Mesodermal cell (in vitro differentiated cells): ENCODE measurements around the gene DDX25. TPM values are rescaled to one million over a fixed set of nuclear protein-coding genes. Genes with fewer than 3 reads are reported as not detected.
A peak's percentile ranks its signal among the peaks of the same experiment; 100 is the strongest.
"Not testable (repeated sequence)": the region's sequence is repeated elsewhere in the genome, so short reads cannot be mapped to it uniquely, and the experiment has no call there.

Experiments
- H3K27ac ChIP-seq: 2 replicates; pipeline ENCODE4 v1.7.0; 2013; ENCODE audit warnings: mild to moderate bottlenecking, low read depth, low read length, moderate library complexity; ENCODE audit not compliant: severe bottlenecking
- H3K36me3 ChIP-seq: 2 replicates; pipeline ENCODE4 v1.7.1; 2013; ENCODE audit warnings: mild to moderate bottlenecking, low read length, moderate library complexity; ENCODE audit not compliant: control insufficient read depth, insufficient read depth
- H3K4me1 ChIP-seq: one replicate; pipeline ENCODE4 v1.7.1; 2013; ENCODE audit warnings: mild to moderate bottlenecking, low read length; ENCODE audit not compliant: insufficient read depth, control insufficient read depth, poor library complexity, severe bottlenecking
- H3K4me3 ChIP-seq: 2 replicates; pipeline ENCODE4 v1.7.0; 2013; ENCODE audit warnings: low read length, control low read depth, mild to moderate bottlenecking; ENCODE audit not compliant: insufficient read depth, poor library complexity, severe bottlenecking; ENCODE audit errors: extremely low read depth
- H3K9me3 ChIP-seq: 2 replicates; pipeline ENCODE4 v1.7.1; 2013; ENCODE audit warnings: mild to moderate bottlenecking, low read length, moderate library complexity; ENCODE audit not compliant: control insufficient read depth
- WGBS, 2 experiments: methylation state at CpG; one replicate each; pipeline ENCODE4 v1.1.5; 2013; ENCODE audit warnings: missing lambda C conversion rate in 2 of 2; ENCODE audit not compliant: insufficient coverage in 2 of 2; 5-methylcytosine and 5-hydroxymethylcytosine counted together
- polyA plus RNA-seq, 2 experiments: library from polyadenylated mRNA; stranded (reverse); fragments of 50-300 nt; gene quantifications; one replicate each; pipeline ENCODE4 v1.2.3, GENCODE V29; 2013

Gene DDX25
- 2.8 TPM for polyA plus RNA-seq (2013, experiment 1 of 2)
- 1.8 TPM for polyA plus RNA-seq (2013, experiment 2 of 2)

DNA sequence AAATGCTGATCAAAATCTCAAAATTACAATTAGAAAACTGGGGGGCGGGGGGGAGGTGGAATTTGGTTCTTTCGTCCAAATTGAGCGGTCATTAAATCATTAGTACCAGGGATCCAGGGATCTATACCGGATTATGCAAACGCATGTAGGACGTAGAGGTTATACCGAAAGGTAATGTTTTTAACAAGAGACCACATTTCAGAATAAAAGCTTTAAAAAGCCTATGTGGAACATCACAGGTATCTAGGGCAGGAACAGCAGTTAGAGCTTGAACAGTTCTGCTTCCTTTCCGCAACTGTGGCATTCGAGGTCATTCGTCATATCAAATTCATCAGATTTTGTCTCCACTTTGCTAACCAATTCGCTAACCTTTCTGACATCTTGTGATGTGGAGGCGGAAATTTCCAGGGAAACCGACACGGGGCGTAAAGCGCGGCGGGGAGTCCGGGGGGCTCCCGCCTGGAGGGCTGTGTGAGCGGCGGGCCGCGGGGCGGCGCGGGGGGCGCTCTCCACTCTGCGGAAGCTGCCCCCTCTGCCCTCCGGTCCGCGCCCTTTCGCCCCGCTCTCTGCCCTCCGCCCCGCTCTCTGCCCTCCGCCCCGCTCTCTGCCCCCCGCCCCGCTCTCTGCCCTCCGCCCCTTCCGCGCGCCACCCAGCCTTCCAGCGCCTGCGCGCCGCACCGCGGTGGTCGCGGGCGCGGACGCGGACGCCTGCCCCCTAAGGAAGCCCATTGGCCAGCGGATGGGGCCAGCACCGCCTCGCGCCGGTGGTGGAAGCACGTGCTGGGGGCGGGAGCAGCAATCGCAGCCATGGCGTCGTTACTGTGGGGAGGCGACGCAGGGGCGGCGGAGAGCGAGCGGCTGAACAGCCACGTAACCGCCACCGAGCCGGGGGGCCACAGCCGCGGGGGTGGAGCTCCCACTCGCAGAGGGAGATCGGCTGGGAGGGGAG is at the start of gene DDX25:
DDX25 (plus strand) TSS at position 798 of the 949 bp plus-strand sequence; CDS start at position 808, 10 bp downstream.
- H3K4me1 ChIP-seq, result no peaks in the 10 kb centered on the region
- H3K36me3 ChIP-seq, result peaks cover 15% of the 10 kb centered on the region
- 4 to 8% methylated on average over 25 to 37 of the region's 81 CpGs for WGBS, 2 experiments
- H3K27ac ChIP-seq, result no peak within 1 kb of the TSS
- peak within 1 kb of the TSS; percentile 73 for H3K4me3 ChIP-seq
- peaks cover 7% of the 10 kb centered on the region for H3K9me3 ChIP-seq

DNA sequence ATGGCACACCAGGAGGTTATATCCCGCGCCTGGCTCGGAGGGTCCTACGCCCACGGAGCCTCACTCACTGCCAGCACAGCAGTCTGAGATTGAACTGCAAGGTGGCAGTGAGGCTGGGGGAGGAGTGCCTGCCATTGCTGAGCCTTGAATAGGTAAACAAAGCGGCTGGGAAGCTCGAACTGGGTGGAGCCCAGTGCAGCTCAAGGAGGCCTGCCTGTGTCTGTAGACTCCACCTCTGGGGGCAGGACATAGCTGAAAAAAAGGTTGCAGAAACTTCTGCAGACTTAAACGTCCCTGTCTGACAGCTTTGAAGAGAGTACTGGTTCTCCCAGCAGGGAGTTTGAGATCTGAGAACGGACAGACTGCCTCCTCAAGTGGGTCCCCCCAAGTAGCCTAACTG is 46.6 kb upstream of the DDX25 start:
- not testable (repeated sequence) for H3K4me1 ChIP-seq, H3K36me3 ChIP-seq, H3K4me3 ChIP-seq, H3K27ac ChIP-seq, H3K9me3 ChIP-seq
- WGBS, 2 experiments, result 69 to 84% methylated on average over 4 to 6 of the region's 9 CpGs

DNA sequence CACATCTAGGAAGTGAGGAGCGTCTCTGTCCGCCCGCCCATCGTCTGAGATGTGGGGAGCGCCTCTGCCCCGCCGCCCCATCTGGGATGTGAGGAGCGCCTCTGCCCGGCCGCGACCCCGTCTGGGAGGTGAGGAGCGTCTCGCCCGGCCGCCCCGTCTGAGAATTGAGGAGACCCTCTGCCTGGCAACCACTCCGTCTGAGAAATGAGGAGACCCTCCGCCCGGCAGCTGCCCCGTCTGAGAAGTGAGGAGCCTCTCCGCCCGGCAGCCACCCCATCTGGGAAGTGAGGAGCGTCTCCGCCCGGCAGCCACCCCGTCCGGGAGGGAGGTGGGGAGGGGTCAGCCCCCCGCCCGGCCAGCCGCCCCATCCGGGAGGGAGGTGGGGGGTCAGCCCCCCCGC is 41.5 kb upstream of the DDX25 start:
- H3K27ac ChIP-seq, H3K36me3 ChIP-seq: not testable (repeated sequence)
- WGBS, 2 experiments, result 96 to 98% methylated on average over 8 to 11 of the region's 33 CpGs

DNA sequence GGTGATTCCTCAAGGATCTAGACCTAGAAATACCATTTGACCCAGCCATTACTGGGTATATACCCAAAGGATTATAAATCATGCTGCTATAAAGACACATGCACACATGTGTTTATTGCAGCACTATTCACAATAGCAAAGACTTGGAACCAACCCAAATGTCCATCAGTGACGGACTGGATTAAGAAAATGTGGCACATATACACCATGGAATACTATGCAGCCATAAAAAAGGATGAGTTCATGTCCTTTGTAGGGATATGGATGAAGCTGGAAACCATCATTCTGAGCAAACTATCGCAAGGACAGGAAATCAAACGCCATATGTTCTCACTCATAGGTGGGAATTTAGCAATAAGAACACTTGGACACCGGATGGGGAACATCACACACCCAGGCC is 39.0 kb upstream of the DDX25 start:
- H3K27ac ChIP-seq, H3K4me3 ChIP-seq, H3K36me3 ChIP-seq, H3K9me3 ChIP-seq, H3K4me1 ChIP-seq: not testable (repeated sequence)
- WGBS, 2 experiments, result 96 to 100% methylated on average over 2 to 3 of the region's 4 CpGs

More for the DNA sequence above, 41.5 kb upstream of the DDX25 start:
- not testable (repeated sequence) for H3K4me1 ChIP-seq, H3K4me3 ChIP-seq, H3K9me3 ChIP-seq

DNA sequence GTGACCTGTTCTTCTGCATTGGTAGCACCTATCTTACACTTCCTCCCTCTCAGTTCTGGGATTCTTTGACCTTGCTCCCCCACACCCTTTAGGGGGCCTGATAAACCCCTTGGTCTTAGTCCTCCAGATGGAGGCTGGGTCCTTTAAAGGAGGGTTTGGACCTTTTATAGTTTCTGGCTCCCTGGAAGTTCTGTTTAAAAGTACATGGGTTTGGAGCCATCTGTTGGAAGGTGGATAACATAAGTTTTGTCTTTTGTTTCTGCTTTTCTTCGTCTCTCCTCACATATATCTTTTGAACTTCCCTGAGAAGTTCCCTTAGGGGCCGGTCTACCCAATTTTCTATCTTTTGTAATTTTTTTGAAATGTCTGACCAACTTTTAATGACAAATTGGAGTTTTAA is 34.8 kb upstream of the DDX25 start:
- no peaks in the 10 kb centered on the region for H3K4me1 ChIP-seq
- no peak overlapping the region for H3K4me3 ChIP-seq
- no peak overlapping the region for H3K27ac ChIP-seq
- H3K9me3 ChIP-seq, result peaks cover 5% of the 10 kb centered on the region
- H3K36me3 ChIP-seq, result no peaks in the 10 kb centered on the region
- WGBS, 2 experiments, result 100% methylated on average over 1 of the region's 2 CpGs; no CpG with 5 or more reads in 1 of the 2 experiments

DNA sequence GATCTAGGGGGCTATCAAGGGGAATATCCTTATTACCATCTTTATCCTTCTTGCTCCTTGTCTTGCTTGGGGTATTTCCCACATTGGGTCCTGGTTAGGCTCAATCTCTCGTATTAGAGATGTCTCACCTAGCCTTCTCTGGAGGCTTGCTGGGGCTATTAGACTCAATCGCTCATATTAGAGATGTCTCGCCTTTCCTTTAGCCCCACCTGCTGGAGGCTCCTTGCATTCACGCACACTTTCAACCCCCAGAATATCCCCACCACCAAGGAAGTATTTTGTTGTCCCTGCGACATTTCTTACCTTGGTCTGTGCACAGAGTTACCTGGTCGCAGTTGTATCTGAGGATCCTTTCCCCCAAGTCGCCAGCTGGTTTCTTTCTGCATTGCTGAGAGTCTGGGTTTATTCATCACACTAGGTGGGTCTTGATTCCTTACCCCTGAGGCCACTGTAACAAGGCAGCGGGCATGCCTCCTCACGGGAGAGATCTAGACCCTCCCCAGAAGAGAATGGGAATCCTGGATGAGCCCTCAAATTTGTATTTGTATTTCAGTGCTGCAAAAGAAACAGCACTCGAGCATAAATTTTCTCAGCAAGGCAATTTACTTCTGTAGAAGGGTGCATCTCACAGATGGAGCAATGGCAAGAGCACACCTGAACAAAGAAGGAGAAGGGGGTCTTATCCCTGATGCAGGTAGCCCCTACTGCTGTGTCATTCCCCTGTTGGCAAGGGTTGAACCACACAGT is 32.7 kb upstream of the DDX25 start:
- Histone ChIP-seq H3K4me3 (no peak overlapping the region), H3K27ac (no peak overlapping the region), H3K36me3 (no peaks in the 10 kb centered on the region), H3K4me1 (no peaks in the 10 kb centered on the region), H3K9me3 (peaks cover 5% of the 10 kb centered on the region)
- WGBS, 2 experiments, result 73 to 75% methylated on average over 8 to 9 of the region's 10 CpGs

DNA sequence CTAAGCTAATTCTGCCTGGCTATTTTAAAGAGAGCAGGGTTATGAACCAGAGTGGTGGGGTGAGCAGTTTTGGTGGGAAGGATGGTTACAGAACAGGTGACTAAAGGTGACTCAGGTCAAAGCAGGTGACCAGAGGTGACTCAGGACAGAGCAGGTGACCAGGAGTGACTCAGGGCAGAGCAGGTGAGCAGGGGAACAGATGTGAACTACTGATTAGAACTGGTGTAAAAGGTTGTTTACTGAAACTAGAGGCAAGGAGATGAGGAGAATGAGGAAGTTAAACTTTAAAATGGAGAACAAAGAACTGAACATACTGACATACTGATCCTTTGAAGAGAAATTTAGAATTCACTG is 32.2 kb upstream of the DDX25 start:
- Histone ChIP-seq H3K27ac (no peak overlapping the region), H3K4me1 (no peaks in the 10 kb centered on the region), H3K36me3 (no peaks in the 10 kb centered on the region), H3K9me3 (peaks cover 5% of the 10 kb centered on the region), H3K4me3 (no peak overlapping the region)

DNA sequence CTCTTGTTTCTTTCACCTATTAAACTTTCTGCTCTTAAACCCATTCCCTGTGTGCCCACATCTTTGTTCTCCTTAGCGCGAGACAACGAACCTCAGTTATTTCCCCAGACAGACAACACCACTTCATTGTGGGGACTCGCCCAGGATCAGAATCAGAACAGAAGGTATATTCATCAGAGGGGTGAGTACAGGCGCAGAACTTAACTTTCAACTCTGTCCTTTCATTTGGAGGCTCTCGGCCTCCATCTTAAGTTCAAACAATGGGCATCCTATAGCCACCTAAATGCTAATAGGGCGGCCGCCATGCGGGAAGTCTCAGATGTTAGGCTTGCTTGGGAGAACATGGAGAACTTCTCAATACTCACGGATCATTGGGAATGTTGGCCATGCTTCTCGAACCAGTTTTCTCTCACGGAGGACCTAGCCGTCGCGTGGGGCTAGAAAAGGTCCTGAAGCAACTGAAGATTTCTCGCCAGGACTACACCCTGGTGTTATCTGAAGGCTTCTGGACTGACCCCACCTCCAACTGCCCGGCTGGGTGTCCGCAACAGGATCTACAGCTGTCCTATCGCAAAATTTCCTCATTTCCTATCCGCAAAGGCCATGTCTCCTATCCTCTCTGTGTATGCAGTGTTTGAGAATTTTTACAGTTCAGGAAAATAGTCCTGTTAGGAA is 30.3 kb upstream of the DDX25 start:
- H3K36me3 ChIP-seq, result no peaks in the 10 kb centered on the region
- H3K4me3 ChIP-seq, result no peak overlapping the region
- no peaks in the 10 kb centered on the region for H3K4me1 ChIP-seq
- 93 to 98% methylated on average over 8 to 11 of the region's 20 CpGs for WGBS, 2 experiments
- no peak overlapping the region for H3K27ac ChIP-seq
- H3K9me3 ChIP-seq, result peaks cover 5% of the 10 kb centered on the region

DNA sequence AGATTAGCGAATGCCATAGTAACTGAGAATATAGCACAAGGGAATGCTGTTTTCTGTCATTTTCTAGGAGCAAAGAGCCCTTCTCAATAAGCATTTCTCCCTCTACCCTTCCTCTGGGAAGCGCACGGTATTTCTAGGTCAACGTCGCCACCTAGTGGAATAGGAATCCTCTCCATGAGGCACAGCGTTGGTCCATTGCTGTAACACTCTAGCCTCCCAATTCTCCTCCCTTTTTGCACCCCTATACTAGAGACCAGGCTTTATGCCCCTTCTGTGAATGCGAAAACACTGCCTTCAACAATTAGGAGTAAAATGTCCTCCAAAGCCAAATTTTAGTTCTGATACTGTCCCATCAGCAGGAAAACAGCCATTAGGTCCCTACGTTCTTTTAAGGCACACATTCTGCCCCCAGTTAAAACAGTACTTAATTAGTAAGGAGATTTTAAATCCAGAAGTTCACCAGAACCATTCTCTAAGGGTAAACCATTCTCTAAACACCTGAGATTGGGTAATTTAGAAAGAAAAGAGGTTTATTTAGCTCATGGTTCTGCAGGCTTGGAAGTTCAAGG is 29.7 kb upstream of the DDX25 start:
- Histone ChIP-seq H3K9me3 (peaks cover 5% of the 10 kb centered on the region), H3K4me1 (no peaks in the 10 kb centered on the region), H3K4me3 (no peak overlapping the region), H3K27ac (no peak overlapping the region), H3K36me3 (no peaks in the 10 kb centered on the region)
- WGBS, 2 experiments, result 0 to 3% methylated on average over 2 to 6 of the region's 8 CpGs

DNA sequence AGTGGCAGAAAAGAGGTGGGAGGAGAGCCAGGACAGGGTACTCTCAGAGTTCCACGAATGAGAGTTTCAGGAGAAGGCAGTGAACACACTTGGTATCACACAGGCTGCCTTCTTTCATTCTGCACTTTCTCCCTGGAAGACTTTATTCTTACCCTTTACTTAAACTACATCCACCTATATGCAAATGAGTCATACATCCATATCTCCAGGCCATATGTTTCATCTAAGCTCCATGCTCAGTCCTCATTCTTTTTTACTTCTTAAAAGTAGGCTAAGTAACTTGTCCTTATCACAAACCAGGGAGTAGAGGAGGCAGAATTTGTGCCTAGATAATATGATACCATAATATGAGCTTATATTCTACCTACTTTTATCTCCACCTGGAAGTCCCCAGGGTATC is 23.0 kb upstream of the DDX25 start:
- WGBS, 2 experiments, result 50 to 92% methylated on average over 1 of the region's 1 CpG
- no peaks in the 10 kb centered on the region for H3K9me3 ChIP-seq
- H3K4me1 ChIP-seq, result no peaks in the 10 kb centered on the region
- H3K27ac ChIP-seq, result no peak overlapping the region
- H3K4me3 ChIP-seq, result no peak overlapping the region
- H3K36me3 ChIP-seq, result no peaks in the 10 kb centered on the region
